Renal cortex interstitium (tissue), 11 donors: ENCODE results near the gene UBALD2. TPM values are rescaled to one million over a fixed set of nuclear protein-coding genes. Genes with fewer than 3 reads are reported as not detected.

Experiments
- DNase-seq, 11 donors: peaks; one replicate each; pipeline ENCODE4 v3.0.0-alpha.2; 2013; ENCODE audit warnings: low read depth in 9 of 11, low spot score in 4 of 11; ENCODE audit errors: extremely low read depth in 1 of 11
- polyA plus RNA-seq, 3 donors: library from polyadenylated mRNA; unstranded; fragments of 120-200 nt; gene quantifications; one replicate each; pipeline ENCODE4 v1.2.1, GENCODE V29; 2013; ENCODE audit not compliant: insufficient read length in 3 of 3

UBALD2 gene
- polyA plus RNA-seq, 3 donors: 24.9 to 51.5 (median 41.0) TPM

DNA sequence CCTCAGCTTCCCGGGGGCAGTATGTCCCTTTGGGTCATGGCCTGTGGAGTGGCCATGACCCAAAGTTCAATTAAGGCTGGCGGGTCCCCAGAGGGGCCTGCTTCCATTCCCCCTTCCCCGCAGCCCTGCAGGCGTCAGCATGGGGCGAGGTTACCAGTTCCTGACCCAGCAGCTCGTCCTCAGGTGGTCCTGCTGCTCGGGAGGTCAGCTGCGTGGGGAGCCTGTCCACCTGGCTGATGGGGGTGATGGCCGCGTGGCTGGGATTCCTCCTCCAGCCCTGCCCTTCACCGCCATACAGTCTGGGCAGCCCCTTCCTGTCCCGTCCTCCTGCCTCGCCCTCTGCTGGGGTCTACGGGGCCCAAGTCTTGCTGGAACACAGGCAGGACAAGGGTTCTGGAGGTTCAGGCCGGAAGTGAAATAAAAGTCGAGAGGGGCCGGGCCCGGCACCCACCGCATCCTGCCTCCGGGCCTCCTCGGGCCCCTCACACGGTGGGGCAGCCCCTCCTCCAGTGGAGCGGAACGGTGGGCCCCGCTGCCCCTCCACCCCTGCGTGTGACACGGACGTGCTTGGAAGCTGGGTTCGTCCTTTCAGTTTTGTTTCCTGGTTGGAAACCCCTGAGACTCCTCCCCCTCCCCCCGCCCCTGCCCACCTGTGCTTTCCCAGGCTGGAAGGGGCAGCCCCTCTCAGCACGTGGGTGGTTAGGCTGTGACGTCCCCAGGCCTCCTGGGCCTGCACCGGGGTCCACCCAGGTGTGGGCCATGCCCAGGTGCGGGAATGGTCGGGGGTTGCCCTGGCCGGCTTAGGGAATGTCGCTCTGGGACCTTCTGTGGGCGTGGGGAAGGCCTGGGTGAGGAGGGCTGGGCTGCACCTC lies 6.8 kb downstream of the UBALD2 start:
- peak in 4 of 11 donors; percentile 54 to 63 (median 58) for DNase-seq

DNA sequence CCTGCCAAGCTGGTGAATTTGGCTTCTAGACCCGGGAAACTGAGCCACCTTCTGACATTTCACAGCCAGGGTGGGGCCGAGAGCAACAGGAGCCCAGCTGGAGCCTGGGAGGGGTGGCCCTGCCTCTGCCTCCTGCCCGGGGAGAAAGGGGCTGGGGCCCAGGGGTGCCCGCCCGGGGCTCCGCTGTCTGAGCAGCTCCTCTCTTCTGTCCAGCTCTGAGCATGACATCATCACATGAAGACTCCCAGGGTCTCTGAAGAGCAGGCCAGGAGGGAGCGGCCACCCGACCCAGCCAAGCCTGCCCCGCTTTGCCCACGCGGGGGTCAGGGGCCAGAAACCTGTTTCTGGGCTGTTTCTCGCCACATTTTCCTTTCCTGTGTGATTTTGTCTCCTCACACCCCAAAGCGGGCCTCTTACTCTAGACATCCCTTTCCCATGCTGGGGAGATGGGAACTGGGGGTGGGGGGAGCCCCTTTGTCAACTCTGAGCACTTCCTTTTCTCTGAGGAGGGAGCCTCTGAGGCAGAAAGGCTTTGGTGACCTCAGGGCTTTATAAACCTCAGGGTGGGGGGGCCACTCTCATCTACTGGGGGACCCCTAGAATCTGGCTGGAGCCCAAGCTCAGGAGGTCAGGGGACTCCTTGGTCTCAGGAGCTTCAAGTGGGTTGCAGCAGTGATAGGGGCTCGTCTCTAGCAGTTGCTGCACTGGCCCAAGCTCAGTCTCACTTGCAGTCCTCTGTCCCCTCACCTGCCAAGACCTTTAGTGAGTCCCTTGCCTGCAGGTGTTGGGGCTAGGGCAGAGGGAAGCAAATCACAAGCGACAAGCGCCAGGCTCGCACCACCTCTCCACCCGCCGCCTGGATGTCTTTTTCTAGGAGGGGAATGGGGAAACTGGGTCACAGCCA lies 7.6 kb downstream of the UBALD2 start:
- DNase-seq: no peak

DNA sequence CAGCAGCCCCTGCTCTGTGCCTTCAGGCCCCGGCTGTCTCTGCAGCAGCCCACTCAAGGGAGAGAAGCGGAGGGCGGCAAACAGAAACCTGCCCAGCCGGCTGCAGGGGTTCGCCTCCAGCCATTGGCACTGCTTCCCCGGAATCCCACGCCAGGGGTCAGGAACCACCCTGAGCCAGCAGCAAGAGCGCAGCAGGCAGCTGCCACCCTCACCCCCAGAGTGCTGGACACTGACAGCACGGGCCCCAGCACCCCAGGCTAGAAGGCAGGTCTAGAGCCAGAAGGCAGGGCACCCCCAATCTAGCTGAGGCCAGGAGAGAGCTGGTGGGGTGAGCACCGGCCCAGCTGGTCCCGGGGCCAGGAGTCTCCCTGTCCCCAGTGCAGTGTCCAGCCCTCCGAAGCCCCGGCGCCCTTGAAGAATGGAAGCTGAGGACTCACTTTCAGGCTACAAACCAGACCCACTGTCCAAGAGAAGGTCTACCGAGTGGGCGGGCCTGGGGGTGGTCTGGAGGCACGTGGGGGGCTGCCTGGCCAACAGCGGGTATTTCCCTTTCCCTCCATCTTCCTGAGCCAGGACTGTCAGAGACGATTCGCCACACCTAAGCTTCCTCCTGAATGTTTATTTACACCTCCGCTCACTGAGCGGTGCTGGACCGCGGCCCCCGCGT lies 8.4 kb downstream of the UBALD2 start:
- no peak for DNase-seq

DNA sequence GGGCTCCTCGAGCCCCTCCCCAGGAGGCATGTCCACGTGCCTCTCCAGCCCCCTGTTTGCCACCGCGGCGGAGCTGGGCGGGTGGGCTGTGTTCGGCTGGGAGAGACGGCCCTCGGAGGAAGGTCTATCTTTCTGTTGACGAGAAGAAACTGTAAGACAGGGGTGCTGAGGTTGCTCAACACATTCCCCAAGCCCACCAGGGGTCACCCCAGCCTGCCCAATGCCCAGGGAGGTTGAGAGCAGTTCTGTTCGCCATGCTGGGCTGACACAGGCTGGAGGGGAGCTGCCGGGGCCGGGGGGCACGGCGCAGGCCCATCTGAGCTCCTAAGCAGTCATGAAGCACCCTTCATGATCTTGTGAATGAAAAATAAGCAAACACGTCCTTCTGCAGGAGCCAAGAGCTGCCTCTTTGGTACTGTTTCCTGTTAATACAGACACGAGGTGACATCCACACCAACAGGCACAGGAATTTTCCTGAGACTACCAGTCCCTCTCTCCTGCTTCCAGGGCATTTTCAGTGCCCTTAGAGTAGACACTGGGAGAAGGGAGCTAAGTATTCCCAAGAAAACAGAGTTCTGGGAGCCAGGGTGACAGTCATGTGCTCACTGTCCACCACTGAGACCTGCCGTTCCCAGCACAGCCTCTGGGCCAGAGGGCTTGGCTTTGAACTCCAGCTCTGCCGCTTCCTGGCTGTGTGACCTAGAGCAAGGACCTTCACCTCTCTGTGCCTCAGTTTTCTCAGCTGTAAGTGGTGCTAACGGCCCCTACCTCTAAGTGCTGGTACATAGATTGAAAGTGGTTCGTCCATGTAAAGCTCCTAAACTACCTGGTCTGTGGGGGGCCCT lies 9.2 kb downstream of the UBALD2 start:
- DNase-seq: no peak

- DNase-seq: no peak
Measured at GRCh38 chr17:76275382-76276068, 10.4 kb downstream of the UBALD2 start.

- no peak for DNase-seq
Measured at GRCh38 chr17:76276069-76276431, 10.9 kb downstream of the UBALD2 start.

DNA sequence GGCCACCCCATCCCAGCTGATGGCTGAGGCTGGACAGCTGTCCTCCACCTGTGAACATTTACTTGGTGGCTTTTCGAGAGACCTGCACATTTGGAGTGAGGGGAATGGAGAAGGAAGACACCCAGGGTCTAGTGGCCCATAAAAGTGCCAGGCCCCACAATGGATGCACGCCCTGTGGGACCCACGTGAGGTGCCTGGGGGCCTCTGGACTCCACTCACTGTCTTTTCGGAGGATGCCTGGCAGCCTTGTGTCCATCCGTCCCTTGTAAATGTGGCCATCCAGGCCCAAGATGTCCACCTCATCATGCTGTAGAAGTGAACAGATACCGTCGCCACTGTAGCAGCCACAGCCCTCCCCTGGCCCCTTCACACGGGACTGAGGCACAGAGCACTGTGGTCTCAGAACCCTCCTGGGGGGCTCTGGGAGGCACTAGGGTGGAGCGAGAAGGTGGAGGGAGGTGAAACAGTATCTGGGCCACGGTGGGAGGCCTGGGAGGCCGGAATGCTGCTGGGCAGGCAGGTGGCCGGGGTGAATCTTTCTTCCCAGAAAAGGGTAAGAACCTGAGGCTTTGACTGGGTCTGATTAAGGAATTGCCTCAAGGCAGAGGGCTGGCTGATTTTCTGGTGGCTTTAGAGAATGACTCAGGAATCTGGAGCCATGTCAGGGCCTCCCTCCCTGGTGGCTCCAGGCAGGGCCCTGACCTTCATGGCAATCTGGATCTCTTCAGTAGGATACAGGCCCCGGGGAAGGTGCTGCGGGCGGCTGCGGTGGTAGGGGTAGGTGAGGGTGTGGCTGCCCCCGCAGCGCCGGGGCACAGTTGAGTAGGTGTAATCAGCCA lies 11.5 kb downstream of the UBALD2 start:
- DNase-seq: no peak

GRCh38 chr17:76277300-76278267 lies 12.4 kb downstream of the UBALD2 start:
- DNase-seq: no peak

- no peak for DNase-seq
Measured at GRCh38 chr17:76278268-76278908, 13.2 kb downstream of the UBALD2 start.

DNA sequence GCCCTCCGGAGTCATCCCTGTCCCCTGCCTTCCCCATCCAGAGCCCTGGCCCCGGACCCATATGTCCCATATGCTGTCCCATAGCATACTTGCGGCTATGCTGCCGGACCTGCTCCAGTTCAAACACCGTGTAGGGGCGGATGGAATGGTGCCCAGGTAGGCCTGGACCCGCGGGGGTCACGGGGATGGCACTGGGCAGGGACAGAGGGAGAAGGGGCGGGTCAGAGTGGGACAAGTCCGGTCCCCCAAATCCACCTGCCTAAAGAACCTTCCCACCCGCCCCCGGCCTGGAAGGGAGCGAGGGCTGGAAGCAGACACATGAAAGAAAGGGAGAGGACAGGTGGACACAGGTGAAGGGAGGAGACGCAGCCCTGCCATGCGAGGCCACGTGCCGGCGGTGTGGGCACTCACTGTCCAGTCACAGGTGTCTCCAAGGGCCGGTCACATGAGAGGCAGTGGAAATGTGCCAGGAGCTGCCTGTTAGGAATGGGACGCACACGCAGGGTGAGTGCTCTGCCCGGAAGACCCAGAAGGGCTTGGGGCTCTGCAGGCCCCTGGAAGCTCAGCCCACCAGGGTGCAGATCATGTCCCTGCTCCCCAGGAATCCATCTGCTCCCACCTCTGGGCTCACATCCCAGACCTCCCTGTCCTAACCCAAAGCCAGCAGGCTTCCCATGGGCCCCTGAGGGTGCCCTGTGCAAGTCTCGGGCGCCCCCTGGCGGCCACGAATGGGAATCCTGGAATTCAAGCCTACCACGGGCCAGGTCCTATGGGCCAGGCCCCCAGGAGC lies 14.0 kb downstream of the UBALD2 start:
- peak in 7 of 11 donors; percentile 67 to 80 (median 74) for DNase-seq

DNA sequence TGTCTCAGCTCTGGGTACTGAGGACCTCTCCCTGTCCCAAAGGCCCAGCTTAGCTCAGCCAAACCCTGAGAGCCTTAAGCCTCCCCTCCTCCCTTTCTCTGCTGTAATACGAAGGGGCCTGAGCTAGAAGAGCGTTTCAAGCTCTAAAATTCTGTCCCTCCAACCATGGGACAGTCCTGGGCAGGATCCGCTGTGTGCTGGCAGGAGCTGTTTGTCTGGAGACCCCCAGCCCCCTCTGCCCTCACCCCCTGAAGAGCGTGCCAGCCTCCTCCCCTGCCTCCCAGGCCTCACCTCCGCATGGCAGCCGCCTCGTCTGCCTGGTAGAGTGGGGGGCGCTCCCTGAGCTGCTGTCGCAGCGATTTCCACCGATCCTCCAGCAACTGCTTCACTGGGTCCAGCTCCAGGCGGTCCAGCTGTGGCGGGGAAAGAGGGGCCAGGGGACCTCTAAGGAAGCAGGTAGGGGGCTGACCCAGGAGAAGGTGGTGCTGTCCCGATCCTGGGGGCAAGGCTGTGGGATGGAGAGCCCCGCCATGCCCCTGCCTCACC lies 14.7 kb downstream of the UBALD2 start:
- no peak for DNase-seq

GRCh38 chr17:76280650-76281049 lies 15.5 kb downstream of the UBALD2 start:
- no peak for DNase-seq

DNA sequence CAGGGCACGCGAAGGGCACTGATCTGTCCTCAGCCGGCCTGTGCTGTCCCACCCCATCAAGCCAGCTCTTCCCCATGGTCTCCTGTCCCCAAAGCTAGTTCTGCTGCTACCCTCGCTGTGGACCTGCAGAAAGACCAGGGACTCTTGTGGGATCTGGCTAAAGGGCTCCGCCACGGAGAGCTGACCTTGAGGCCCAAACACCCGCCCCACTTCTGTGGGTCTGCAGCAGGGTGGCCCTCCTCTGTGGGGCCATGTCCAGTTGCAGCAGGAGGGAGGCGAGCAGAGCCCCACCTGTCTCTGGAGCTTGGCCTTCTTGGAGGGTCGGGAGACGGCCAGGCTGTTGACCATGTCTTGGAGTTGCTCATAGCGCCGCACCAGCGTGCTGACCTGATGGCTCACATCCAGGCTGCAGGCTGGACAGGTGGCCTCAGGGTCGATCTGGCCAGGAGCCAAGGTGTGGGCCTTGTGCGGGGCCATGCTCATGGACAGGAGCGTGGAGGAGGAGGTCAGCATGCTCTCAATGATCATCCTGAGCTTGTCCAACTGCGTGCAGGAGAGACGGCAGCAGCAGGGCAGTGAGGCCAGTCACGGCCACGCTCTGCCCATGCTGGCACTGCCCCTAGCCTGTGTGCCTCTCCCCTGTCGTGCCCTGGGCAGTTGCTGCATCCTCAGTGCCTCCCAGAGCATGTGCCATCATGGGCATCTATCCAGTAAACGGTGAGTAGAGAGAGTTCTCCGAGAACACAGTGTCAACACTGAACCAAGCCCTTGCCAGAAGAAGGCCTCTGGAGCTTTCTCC lies 16.6 kb downstream of the UBALD2 start:
- no peak for DNase-seq

- DNase-seq: no peak
Measured at GRCh38 chr17:76292567-76292966, 27.4 kb downstream of the UBALD2 start.
